SW480 (cell line): ENCODE measurements around the gene RFFL.

Experiments
- DNase-seq: peaks from one replicate; pipeline ENCODE4 v3.0.0-alpha.2; 2016; ENCODE audit warnings: low spot score

Gene RFFL

GRCh38 chr17:34974794-34975785 is 88.4 kb downstream of the RFFL start:
- DNase-seq = no peak

GRCh38 chr17:34974179-34974578 is 89.3 kb downstream of the RFFL start:
- no peak for DNase-seq

GRCh38 chr17:34961093-34961911 is 102.2 kb downstream of the RFFL start, which contains the start of the genes CCT6B and ZNF830:
Gene CCT6B, minus strand, starts transcription at chr17:34961460. Its CDS starts 67 bp downstream, at chr17:34961393.
Gene ZNF830, plus strand, starts transcription at chr17:34961540. Its CDS starts 27 bp downstream, at chr17:34961567.
- peak; percentile 92 for DNase-seq

GRCh38 chr17:34958438-34958837 is 105.1 kb downstream of the RFFL start:
- DNase-seq = no peak
